HG03469 (cell line): Measurements from ENCODE around the gene FNDC4.
"Not testable (repeated sequence)": the region's sequence is repeated elsewhere in the genome, so short reads cannot be mapped to it uniquely, and the experiment has no call there.

Experiments used
- ATAC-seq: cut with Tn5 transposase; IDR thresholded peaks from one replicate; pipeline ENCODE4 v1.9.1; 2021; ENCODE audit warnings: mild to moderate bottlenecking, moderate library complexity, moderate number of reproducible peaks; ENCODE audit not compliant: unreplicated experiment

Gene FNDC4, protein sequence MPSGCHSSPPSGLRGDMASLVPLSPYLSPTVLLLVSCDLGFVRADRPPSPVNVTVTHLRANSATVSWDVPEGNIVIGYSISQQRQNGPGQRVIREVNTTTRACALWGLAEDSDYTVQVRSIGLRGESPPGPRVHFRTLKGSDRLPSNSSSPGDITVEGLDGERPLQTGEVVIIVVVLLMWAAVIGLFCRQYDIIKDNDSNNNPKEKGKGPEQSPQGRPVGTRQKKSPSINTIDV

DNA sequence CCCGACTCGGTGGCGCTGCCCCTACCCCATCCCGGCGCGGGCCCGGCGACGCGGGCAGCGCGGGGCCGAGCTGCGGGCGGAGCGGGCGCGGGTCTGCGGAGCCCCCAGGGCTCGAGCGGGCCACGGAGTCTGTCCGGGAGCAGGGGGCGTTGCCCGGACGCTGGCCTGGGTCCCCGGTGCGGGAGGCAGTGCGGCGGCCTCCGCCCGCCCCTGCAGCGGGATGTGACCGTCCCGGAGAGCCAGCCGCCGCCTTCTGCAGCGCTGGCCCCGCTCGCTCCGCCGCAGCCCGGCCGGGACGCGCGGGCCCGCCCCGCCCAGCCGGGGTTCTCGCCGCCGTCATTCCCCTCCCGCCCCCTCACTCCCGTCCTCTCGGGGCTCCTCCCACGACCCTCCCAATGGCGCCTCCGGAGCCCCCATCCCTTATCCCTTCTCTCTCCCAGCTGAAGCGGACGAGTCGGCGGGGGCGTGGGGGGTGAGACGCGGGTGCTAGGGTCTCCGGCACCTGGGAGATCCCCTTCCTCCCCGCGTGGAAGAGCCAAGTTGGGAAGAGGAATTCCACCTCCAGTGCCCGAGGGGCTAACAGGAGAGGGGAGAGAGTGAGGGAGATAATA lies at the start of gene FNDC4:
Gene FNDC4, minus strand, starts transcription at position 257 of the 611 bp plus-strand sequence. CDS start 521 bp downstream, outside the sequence.
- ATAC-seq, result no peak

GRCh38 chr2:27544143-27544821 lies 49.3 kb upstream of the FNDC4 start:
- ATAC-seq, result no peak

- ATAC-seq, result not testable (repeated sequence)
Observed at GRCh38 chr2:27539649-27540048, 44.6 kb upstream of the FNDC4 start.

DNA sequence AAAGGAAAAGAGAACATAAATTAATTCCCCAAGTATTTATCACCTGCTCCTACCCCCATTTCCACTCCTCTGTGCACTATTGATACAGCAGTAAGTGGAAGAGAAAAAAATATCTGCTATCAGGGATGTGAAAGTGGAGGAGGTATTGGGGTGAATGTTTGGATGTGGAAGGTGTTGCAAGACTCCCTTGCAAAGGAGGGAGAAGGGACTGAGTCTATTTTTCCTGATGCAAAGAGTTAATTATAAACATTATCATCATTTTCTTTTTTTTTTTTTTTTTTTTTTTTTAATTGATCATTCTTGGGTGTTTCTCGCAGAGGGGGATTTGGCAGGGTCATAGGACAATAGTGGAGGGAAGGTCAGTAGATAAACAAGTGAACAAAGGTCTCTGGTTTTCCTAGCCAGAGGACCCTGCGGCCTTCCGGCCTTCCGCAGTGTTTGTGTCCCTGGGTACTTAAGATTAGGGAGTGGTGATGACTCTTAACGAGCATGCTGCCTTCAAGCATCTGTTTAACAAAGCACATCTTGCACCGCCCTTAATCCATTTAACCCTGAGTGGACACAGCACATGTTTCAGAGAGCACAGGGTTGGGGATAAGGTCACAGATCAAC lies 43.9 kb upstream of the FNDC4 start:
- not testable (repeated sequence) for ATAC-seq

DNA sequence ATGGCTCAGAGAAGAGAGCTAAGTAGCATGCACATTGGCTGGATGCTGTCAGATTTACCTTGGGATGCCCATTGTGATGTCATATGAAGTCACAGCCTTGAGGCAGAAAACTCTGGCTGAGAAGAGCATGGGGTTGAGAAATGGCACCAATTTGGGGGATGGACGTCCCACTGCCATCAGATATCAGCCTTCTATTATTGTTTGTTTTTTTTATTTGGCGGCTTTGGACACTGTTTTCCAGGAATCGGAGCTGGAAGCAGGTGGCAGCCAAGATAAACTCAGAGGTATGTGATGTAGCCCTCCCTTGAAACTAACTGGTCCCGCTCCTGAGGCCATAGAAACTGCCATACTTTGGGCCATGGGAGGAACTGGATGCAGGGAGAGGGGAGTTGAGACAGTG lies 42.3 kb upstream of the FNDC4 start:
- no peak for ATAC-seq

DNA sequence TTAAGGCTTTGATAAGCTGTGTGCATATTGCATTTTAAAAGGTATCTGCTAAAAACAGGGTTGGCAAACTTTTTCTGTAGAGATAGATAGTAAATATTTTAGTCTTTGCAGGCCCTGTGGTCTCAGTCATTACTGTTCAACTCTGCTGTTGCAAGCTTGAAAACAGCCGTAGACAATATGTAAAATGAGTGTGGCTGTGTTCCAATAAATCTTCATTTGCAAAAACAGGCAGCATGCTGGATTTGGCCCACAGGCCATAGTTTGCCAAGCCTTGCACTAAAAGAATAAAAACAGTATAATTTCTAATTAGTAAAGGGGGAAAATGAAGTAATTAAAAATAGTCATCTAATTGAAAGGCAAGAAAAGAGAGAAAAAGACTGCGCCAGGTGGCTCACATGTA lies 37.0 kb upstream of the FNDC4 start:
- ATAC-seq, result no peak

DNA sequence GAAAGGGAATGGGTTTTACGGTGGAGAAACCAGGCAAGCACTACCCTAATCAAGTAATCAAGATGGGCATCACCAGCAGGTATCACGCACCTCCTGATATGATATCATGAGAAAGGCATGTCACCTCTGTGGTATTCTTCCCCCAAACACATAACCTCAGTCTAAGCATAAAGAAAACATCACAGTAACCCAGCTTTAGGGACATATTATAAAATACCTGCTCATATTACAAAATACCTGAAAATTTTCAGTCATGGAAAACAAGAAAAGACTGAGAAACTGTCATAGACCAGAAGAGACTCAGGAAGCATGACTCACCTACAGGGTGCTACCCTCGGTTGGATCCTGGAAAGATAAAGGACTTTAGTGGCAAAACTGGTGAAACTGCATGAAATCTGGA lies 32.2 kb upstream of the FNDC4 start:
- no peak for ATAC-seq

GRCh38 chr2:27522400-27522945 lies 27.5 kb upstream of the FNDC4 start:
- no peak for ATAC-seq

- no peak for ATAC-seq
Observed at GRCh38 chr2:27520316-27520715, 25.3 kb upstream of the FNDC4 start.

DNA sequence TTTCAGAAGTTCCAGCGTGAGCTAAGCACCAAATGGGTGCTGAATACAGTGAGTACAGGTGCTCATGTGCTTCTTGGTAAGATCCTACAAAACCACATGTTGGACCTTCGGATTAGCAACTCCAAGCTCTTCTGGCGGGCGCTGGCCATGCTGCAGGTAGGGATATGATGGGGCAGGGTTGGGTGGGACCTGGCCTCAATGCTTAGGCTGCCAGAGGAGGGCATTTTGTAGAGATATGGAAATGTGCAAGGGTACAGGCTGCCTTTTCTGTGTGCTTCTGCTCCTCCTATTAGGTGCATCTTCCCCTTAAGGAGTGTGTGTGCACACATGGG lies 23.7 kb upstream of the FNDC4 start:
- no peak for ATAC-seq

DNA sequence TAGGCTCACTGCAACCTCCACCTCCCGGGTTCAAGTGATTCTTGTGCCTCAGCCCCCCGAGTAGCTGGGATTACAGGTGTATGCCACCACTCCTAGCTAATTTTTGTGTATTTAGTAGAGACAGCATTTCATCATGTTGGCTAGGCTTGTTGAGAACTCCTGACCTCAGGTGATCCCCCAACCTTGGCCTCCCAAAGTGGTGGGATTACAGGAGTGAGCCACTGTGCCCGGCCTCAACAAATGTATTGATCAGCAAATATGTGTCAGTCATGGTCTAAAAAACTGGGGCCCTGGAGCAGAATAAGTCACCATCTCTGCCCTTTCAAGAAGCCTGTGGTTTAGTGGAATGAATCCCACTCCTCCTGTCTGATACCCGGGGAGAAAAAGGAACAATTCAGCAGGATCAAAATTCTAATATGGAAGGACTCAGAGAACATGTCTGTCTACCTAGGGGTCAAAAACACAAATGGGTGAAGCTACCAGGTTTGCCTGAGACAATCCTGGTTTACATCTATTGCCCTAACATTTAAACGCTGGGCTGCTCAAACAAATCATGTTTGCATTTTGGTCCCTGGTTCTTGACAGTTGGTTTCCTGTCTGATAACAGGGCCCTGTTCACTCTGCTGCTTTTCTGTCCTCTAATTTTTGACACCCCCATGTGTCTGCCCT lies 23.2 kb upstream of the FNDC4 start:
- ATAC-seq, result no peak

GRCh38 chr2:27509326-27509725 lies 14.3 kb upstream of the FNDC4 start:
- no peak for ATAC-seq

GRCh38 chr2:27507293-27507692 lies 12.3 kb upstream of the FNDC4 start:
- no peak for ATAC-seq

DNA sequence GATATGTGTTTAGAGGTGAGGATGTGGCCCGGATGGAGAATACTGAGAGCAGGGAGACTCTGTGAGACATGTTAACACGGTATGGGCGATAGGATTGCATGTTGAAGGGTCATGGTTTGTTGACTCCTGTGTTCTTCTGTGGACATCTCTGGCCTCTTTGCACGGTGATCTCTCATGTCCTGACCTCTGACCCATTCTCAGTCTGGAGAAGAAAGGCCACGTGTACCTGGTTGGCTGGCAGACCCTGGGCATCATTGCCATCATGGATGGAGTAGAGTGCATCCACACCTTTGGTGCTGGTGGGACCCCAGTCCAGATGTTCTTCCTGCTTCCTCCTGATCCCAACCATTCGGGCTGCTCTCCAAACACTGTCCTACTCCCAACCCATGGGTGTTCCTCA lies 11.6 kb upstream of the FNDC4 start:
- ATAC-seq, result no peak

GRCh38 chr2:27502142-27502541 lies 7.1 kb upstream of the FNDC4 start:
- ATAC-seq, result no peak

GRCh38 chr2:27501042-27501441 lies 6.0 kb upstream of the FNDC4 start:
- no peak for ATAC-seq

- ATAC-seq, result no peak
Observed at GRCh38 chr2:27498975-27499374, 4.0 kb upstream of the FNDC4 start.

DNA sequence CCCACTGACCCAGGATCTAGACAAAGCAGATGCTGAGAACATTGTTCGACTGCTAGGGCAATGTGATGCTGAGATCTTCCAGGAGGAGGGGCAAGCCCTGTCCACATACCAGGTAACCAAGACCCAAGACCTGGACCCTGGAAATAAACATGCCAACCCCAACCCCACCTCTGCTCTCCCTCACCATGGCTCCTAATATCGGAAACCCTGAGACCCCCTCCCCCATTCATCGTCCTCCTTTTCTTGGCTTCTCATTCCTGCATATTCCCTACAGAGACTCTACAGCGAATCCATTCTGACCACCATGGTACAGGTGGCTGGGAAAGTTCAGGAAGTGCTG lies 2.3 kb upstream of the FNDC4 start:
- no peak for ATAC-seq

GRCh38 chr2:27496357-27497287 lies 1.6 kb upstream of the FNDC4 start, which contains the start of gene GCKR:
Gene GCKR, plus strand, starts transcription at chr2:27496839. Its CDS starts 66 bp downstream, at chr2:27496905.
- ATAC-seq, result no peak

GRCh38 chr2:27495840-27496356 lies 898 bp upstream of the FNDC4 start:
- no peak for ATAC-seq
